Activated CD8-positive, alpha-beta T cell treated with anti-CD3 and anti-CD28 coated beads, Interleukin-2, amount 10 ng/mL, durations not matched to agents 7 days and 5 days (primary cell): ENCODE measurements around the gene PROM1. TPM values are rescaled to one million over a fixed set of nuclear protein-coding genes. Genes with fewer than 3 reads are reported as not detected.

Source experiments
- ATAC-seq: fragments of 150-1000 bp; cut with Tn5 transposase; one replicate; pipeline ENCODE4 v1.10.0; 2021; ENCODE audit warnings: moderate library complexity
- CTCF ChIA-PET: fragments of 350-600 bp; sonication (Branson Sonifier 250); formaldehyde crosslinking; loops from one replicate; lab custom pipeline; 2021; ENCODE audit warnings: antibody characterized with exemption; lab: Charles Lee
- POLR2A ChIA-PET: fragments of 350-600 bp; sonication (Branson Sonifier 250); formaldehyde crosslinking; loops from one replicate; lab custom pipeline; 2021; ENCODE audit warnings: antibody characterized with exemption; lab: Charles Lee
- DNase-seq: peaks from one replicate; pipeline ENCODE4 v3.0.0-alpha.2; 2020
- H3K27ac Mint-ChIP-seq: one replicate; pipeline ENCODE4 v1.8.0; 2021; ENCODE audit warnings: mild to moderate bottlenecking, mixed read lengths
- H3K27me3 Mint-ChIP-seq: one replicate; pipeline ENCODE4 v1.8.0; 2021; ENCODE audit warnings: low read depth, mixed read lengths
- H3K36me3 Mint-ChIP-seq: one replicate; pipeline ENCODE4 v1.8.0; 2021; ENCODE audit warnings: low read depth, mixed read lengths
- H3K4me1 Mint-ChIP-seq: one replicate; pipeline ENCODE4 v1.8.0; 2021; ENCODE audit warnings: low read depth, mixed read lengths
- H3K4me3 Mint-ChIP-seq: one replicate; pipeline ENCODE4 v1.8.0; 2021; ENCODE audit warnings: mild to moderate bottlenecking, mixed read lengths
- H3K9me3 Mint-ChIP-seq: one replicate; pipeline ENCODE4 v1.8.0; 2022; ENCODE audit warnings: mixed read lengths; ENCODE audit not compliant: insufficient read depth
- total RNA-seq, 2 experiments: library from RNA; stranded (reverse); gene quantifications; one replicate each; pipeline ENCODE4 v1.2.3, GENCODE V29; 2021

Gene PROM1
- total RNA-seq, 2 experiments from 2014 or later: not detected

DNA sequence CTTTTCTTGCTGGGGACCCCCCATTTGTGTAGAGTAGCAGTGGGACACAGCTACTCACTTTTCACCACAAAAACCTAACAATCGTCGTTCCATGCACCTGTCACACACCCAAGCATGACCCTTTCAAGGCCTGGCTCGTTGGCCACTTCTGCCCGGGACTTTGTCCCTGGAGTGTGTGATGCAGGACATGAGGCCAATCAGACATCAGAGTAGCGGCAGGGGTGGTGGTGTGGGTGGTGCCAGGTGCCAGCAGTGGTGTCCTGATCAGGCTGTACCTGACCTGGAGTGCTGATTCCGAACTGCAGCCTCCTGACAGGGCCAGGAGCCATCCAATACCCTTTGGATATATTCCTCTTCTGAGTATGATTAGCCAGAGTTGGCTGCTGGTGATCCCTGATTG lies 23.1 kb upstream of the PROM1 start:
- Mint-ChIP-seq H3K36me3 (no peaks in the 10 kb centered on the region), H3K4me1 (no peaks in the 10 kb centered on the region), H3K9me3 (no peaks in the 10 kb centered on the region), H3K4me3 (no peak overlapping the region), H3K27ac (no peak overlapping the region), H3K27me3 (peaks cover 3% of the 10 kb centered on the region)
- DNase-seq (no peak), ATAC-seq (no peak)
- ChIA-PET CTCF (no interaction called here), POLR2A (no interaction called here)

DNA sequence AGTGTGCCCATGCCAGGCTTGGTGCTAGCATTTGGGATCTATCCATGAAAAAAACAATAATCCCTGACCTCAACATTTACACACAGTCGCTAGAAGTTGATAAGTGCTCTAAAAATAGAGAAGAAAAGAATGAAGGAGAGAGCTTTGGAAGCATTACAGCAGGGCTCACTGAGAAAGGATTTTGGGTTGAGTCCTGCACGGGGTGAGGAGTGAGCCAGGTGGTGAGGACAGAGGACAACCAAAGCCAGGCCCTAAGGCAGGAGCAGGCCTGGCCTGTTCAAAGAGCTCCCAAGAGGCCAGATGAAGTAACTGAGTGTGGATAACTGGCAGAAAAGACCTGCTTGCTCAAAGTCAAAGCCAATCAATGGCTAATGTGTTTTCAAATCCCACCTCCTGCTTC lies 20.7 kb upstream of the PROM1 start:
- Mint-ChIP-seq H3K36me3 (no peaks in the 10 kb centered on the region), H3K9me3 (no peaks in the 10 kb centered on the region), H3K27me3 (peaks cover 6% of the 10 kb centered on the region), H3K4me1 (no peaks in the 10 kb centered on the region), H3K27ac (no peak overlapping the region), H3K4me3 (no peak overlapping the region)
- ChIA-PET CTCF (no interaction called here), POLR2A (no interaction called here)
- DNase-seq (no peak), ATAC-seq (no peak)

GRCh38 chr4:16102356-16102755 lies 18.5 kb upstream of the PROM1 start:
- ChIA-PET POLR2A (no interaction called here), CTCF (interaction anchor here (1.0 to 1.4 kb wide), 2 partner anchors 16 to 101 kb away, joined by 3 read pairs; no protein-coding TSS in a partner anchor)
- Mint-ChIP-seq H3K9me3 (no peaks in the 10 kb centered on the region), H3K4me1 (no peaks in the 10 kb centered on the region), H3K27ac (no peak overlapping the region), H3K4me3 (no peak overlapping the region), H3K27me3 (peaks cover 18% of the 10 kb centered on the region), H3K36me3 (no peaks in the 10 kb centered on the region)
- ATAC-seq (no peak), DNase-seq (no peak)

- Mint-ChIP-seq H3K9me3 (no peaks in the 10 kb centered on the region), H3K4me3 (no peak overlapping the region), H3K36me3 (no peaks in the 10 kb centered on the region), H3K4me1 (no peaks in the 10 kb centered on the region), H3K27ac (no peak overlapping the region), H3K27me3 (peaks cover 30% of the 10 kb centered on the region)
- no peak for ATAC-seq
- no peak for DNase-seq
- CTCF ChIA-PET: interaction anchor here (1.1 kb wide), 1 partner anchor 105 kb away, joined by 3 read pairs; no protein-coding TSS in a partner anchor
- POLR2A ChIA-PET: no interaction called here
These were observed 17.0 kb upstream of the PROM1 start for GRCh38 chr4:16100833-16101232.

GRCh38 chr4:16092682-16093319 lies 9.0 kb upstream of the PROM1 start:
- Mint-ChIP-seq H3K27ac (no peak overlapping the region), H3K36me3 (no peaks in the 10 kb centered on the region), H3K9me3 (no peaks in the 10 kb centered on the region), H3K4me3 (no peak overlapping the region), H3K4me1 (no peaks in the 10 kb centered on the region), H3K27me3 (peaks cover 43% of the 10 kb centered on the region)
- ChIA-PET POLR2A (no interaction called here), CTCF (no interaction called here)
- no peak for DNase-seq
- no peak for ATAC-seq

DNA sequence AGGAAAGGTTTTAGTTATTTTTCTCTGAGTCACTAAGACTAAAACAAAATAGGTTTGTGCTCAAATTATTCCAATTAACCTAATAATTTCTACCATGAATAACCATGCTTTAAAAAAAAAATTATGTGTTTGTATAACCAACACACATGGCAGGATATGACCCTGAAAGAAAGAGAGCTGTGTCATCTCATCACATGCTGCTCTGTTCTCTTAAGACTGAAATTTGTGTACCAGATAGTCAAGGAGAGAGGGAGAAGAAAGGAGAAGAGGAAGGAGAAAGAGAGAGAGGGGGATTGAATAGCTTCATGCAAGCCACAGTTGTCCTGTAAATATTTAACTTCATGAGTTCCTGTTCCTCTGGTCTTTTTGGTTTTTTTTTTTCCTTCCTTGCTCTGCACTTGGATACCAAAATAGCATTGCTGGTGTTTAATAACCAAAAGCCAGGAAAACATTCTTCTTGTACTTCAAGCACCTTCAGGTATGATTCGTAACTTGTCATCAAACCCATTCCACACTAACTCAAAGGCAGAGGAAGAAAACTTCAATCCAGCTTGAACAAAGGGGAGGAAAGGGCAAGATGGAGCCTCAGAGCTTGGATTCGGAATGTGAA lies 6.4 kb upstream of the PROM1 start:
- Mint-ChIP-seq H3K9me3 (no peaks in the 10 kb centered on the region), H3K27ac (no peak overlapping the region), H3K4me1 (no peaks in the 10 kb centered on the region), H3K4me3 (no peak overlapping the region), H3K27me3 (peaks cover 47% of the 10 kb centered on the region), H3K36me3 (no peaks in the 10 kb centered on the region)
- ATAC-seq (no peak), DNase-seq (no peak)
- POLR2A ChIA-PET: no interaction called here
- CTCF ChIA-PET: no interaction called here

GRCh38 chr4:16089156-16089555 lies 5.3 kb upstream of the PROM1 start:
- peaks cover 3% of the 10 kb centered on the region for H3K36me3 Mint-ChIP-seq
- no peak overlapping the region for H3K27ac Mint-ChIP-seq
- DNase-seq (no peak), ATAC-seq (no peak)
- ChIA-PET POLR2A (no interaction called here), CTCF (no interaction called here)
- peaks cover under 1% of the 10 kb centered on the region for H3K4me1 Mint-ChIP-seq
- no peak overlapping the region for H3K4me3 Mint-ChIP-seq
- H3K9me3 Mint-ChIP-seq: no peaks in the 10 kb centered on the region
- H3K27me3 Mint-ChIP-seq: peaks cover 54% of the 10 kb centered on the region

GRCh38 chr4:16088601-16089000 lies 4.8 kb upstream of the PROM1 start:
- Mint-ChIP-seq H3K27me3 (peaks cover 58% of the 10 kb centered on the region), H3K9me3 (no peaks in the 10 kb centered on the region)
- CTCF ChIA-PET: no interaction called here

GRCh38 chr4:16085822-16086221 lies 2.0 kb upstream of the PROM1 start:
- Mint-ChIP-seq H3K36me3 (peaks cover 6% of the 10 kb centered on the region), H3K4me3 (no peak overlapping the region), H3K27ac (no peak overlapping the region), H3K27me3 (peaks cover 73% of the 10 kb centered on the region), H3K4me1 (peaks cover 16% of the 10 kb centered on the region), H3K9me3 (no peaks in the 10 kb centered on the region)
- no peak for ATAC-seq
- ChIA-PET POLR2A (no interaction called here), CTCF (no interaction called here)
- no peak for DNase-seq

More at GRCh38 chr4:16088601-16089000, 4.8 kb upstream of the PROM1 start:
- ATAC-seq (no peak), DNase-seq (no peak)
- Mint-ChIP-seq H3K4me1 (peaks cover 4% of the 10 kb centered on the region), H3K36me3 (peaks cover 6% of the 10 kb centered on the region), H3K4me3 (no peak overlapping the region), H3K27ac (no peak overlapping the region)
- POLR2A ChIA-PET: no interaction called here

DNA sequence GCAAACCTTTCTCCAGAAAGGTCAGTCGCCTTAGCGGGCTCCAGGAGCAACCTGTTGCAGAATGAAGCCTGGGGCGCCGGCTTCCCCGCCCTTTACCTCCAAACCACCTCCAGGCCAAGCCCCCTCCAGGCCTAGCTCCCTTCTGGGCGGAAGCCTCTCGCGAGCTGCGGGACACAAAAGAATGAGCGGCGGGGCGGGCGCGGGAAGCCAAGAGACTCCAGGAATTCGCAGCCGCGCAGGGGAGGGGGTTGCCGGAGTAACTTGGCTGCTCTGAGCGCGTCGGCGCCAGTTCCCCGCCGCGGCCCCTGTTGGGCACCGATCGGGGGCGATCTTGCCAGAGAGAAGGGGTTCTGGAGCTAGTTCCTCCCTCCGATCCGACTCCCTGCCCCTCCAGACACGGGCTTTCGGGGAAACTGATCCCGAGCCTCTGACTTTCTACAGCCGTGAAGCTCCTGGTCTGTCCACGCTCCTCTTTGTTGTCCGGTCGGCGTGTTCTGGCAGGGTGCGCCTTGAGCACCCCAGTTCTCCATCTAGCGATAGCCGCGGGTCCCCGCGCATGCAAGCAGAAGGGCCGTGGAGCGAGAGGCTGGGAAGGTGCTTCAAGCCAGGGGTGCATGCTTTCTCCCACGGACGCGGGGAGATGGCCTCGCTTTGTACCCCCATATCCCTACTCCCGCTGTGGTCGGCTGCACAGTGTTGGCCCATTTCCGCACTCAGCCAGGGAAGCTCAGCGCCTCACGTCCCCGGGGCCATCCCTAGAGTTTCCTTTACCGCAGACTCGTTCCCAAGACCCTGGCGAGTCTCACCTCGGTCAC lies 1.2 kb downstream of the PROM1 start:
- Mint-ChIP-seq H3K9me3 (no peaks in the 10 kb centered on the region), H3K4me1 (peaks cover 16% of the 10 kb centered on the region), H3K4me3 (peak overlapping the region; percentile 32), H3K27ac (no peak overlapping the region), H3K27me3 (peaks cover 69% of the 10 kb centered on the region), H3K36me3 (peaks cover 6% of the 10 kb centered on the region)
- DNase-seq (peak; percentile 22), ATAC-seq (peak; percentile 40)
- POLR2A ChIA-PET: no interaction called here
- CTCF ChIA-PET: interaction anchor here (0.7 to 1.2 kb wide), 2 partner anchors 120 to 127 kb away, joined by 3 to 4 read pairs; no protein-coding TSS in a partner anchor

DNA sequence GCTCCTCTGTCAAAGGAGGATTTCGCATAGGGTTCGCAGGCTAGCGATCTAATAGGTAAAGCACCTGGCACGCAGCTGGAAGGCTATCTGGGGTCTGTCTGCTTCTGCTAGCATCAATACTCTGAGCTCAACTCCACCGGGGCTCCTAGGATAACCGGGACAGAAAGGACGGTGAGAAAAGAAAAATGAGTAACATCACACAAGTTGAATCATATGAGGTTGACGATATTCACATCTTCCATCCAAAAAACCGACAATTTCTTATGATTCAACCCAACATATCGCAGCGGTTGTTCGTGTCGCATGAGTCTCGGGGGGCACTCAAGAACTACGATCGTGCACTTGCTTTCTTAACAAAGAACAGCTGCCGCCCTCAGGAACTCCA lies 1.8 kb downstream of the PROM1 start:
- POLR2A ChIA-PET: no interaction called here
- no peak overlapping the region for H3K27ac Mint-ChIP-seq
- no peak for ATAC-seq

GRCh38 chr4:16079046-16079445 lies 4.8 kb downstream of the PROM1 start:
- peaks cover 2% of the 10 kb centered on the region for H3K36me3 Mint-ChIP-seq
- H3K9me3 Mint-ChIP-seq: no peaks in the 10 kb centered on the region
- ChIA-PET CTCF (interaction anchor here (1.0 to 1.2 kb wide), 2 partner anchors 127 to 186 kb away, joined by 3 read pairs; no protein-coding TSS in a partner anchor), POLR2A (no interaction called here)
- ATAC-seq (no peak), DNase-seq (no peak)
- peaks cover 47% of the 10 kb centered on the region for H3K27me3 Mint-ChIP-seq
- no peak overlapping the region for H3K4me3 Mint-ChIP-seq
- H3K27ac Mint-ChIP-seq: no peak overlapping the region
- peaks cover 14% of the 10 kb centered on the region for H3K4me1 Mint-ChIP-seq

More for the DNA sequence above, 1.8 kb downstream of the PROM1 start:
- CTCF ChIA-PET: interaction anchor here (0.7 to 1.2 kb wide), 2 partner anchors 120 to 126 kb away, joined by 3 to 4 read pairs; no protein-coding TSS in a partner anchor
- no peak for DNase-seq
- peaks cover 66% of the 10 kb centered on the region for H3K27me3 Mint-ChIP-seq
- H3K36me3 Mint-ChIP-seq: peaks cover 6% of the 10 kb centered on the region
- H3K4me3 Mint-ChIP-seq: peak overlapping the region; percentile 5
- H3K4me1 Mint-ChIP-seq: peaks cover 16% of the 10 kb centered on the region
- H3K9me3 Mint-ChIP-seq: no peaks in the 10 kb centered on the region
